ENCODE data around the gene CDS2.
A peak's percentile ranks its signal among the peaks of the same experiment; 100 is the strongest.

Gene CDS2

DNA sequence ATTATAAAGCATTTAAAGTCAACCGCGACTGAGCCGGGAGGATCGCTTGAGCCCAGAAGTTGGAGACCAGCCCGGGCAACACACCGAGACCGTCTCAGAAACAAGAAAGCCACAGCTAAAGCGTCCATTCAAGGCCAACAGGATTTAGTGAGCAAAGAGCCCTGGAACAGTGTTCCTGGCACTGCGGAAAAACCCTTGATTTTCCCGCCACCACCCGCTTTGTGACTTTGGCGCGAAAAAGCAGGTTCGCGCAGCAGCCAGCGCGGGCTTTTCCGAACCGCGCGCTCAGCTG lies 7.7 kb upstream of the CDS2 start:
- peak overlapping the region; percentile 80 for H3K4me3 ChIP-seq (ENCODE audit: extremely low read depth, insufficient read depth, low read length, poor library complexity, severe bottlenecking)
- no peaks in the 10 kb centered on the region for H3K9me3 ChIP-seq (ENCODE audit: control insufficient read depth, low read length)
- H3K4me1 ChIP-seq (ENCODE audit: control insufficient read depth, insufficient read depth, low read length, poor library complexity, severe bottlenecking): no peaks in the 10 kb centered on the region
- peaks cover 43% of the 10 kb centered on the region for H3K36me3 ChIP-seq (ENCODE audit: control insufficient read depth, insufficient read depth, low read length)
- peak overlapping the region; percentile 31 for H3K27ac ChIP-seq (ENCODE audit: low read depth, low read length, severe bottlenecking)
- 0 to 2% methylated on average over 15 to 21 of the region's 21 CpGs for WGBS, 2 experiments (ENCODE audit: insufficient coverage in 2 of 2)

DNA sequence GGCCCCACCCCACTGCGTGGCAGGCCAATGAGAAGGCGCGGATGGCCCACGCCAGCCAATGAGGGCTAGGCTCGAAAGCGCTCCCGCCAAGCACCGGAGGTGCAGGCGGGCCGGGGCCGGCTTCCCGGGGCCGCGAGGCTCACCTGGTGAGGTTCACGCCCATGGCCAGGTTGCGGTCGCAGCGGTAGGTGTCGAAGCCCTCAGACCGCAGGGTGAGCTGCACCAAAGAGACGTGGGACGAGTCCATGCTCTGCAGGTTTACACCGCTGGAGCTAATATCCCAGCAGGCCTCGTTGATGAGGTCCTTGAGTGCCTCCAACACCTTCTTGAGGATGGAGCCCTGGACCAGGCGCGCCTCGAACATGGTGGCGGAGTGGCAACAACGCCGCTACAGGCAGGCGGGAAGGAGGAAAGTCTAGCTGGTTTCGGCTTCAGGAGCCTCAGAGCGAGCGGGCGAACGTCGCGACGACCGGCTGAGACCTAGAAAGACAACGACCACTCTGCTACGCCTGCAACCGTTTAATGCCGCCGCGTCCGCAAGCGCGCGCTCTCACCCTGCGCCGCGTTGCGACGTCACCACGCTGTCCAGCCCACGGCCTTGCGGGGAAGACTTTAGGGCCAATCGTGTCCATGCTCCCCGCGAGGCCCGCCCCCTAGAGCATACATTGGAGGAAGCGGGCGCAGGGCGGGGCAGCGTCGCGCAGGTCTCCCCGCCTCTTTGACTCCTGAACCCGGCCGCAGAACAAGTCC lies 7.2 kb upstream of the CDS2 start, which contains the start of gene PCNA:
TSS of gene PCNA (minus strand) at position 524 of the 750 bp plus-strand sequence. CDS start at position 364, 160 bp downstream.
- WGBS, 2 experiments (ENCODE audit: insufficient coverage in 2 of 2): 0% methylated on average over 70 of the region's 71 CpGs
- H3K36me3 ChIP-seq (ENCODE audit: control insufficient read depth, insufficient read depth, low read length): peaks cover 38% of the 10 kb centered on the region
- no peaks in the 10 kb centered on the region for H3K4me1 ChIP-seq (ENCODE audit: control insufficient read depth, insufficient read depth, low read length, poor library complexity, severe bottlenecking)
- H3K9me3 ChIP-seq (ENCODE audit: control insufficient read depth, low read length): no peaks in the 10 kb centered on the region
- H3K27ac ChIP-seq (ENCODE audit: low read depth, low read length, severe bottlenecking): peak within 1 kb of the TSS; percentile 80
- H3K4me3 ChIP-seq (ENCODE audit: extremely low read depth, insufficient read depth, low read length, poor library complexity, severe bottlenecking): peak within 1 kb of the TSS; percentile 80

- Histone ChIP-seq H3K4me3 (ENCODE audit: extremely low read depth, insufficient read depth, low read length, poor library complexity, severe bottlenecking) (peak overlapping the region; percentile 80), H3K27ac (ENCODE audit: low read depth, low read length, severe bottlenecking) (peak overlapping the region; percentile 73)
- 0 to 19% methylated on average over 6 of the region's 9 CpGs for WGBS, 2 experiments (ENCODE audit: insufficient coverage in 2 of 2)
Observed at GRCh38 chr20:5120185-5120476, 6.7 kb upstream of the CDS2 start.

DNA sequence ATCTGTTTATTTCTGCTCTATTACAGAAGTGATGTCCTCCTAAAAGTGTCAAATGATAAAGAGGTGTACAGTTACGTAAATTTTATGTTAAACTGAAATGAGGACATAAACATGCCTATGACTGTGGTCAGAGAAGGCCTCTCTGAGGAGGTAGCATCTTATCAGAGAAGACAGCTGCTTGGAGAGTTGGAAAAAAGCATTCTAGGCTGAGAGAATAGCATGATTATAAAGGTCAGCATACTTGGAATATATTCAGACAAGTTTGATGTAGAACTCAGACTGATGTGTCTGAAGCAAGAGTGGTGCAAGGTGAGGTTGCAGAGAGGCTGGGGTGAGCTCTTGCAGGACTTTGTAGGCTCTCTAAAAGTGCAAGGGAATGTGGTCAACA lies 3.9 kb upstream of the CDS2 start:
- peaks cover 2% of the 10 kb centered on the region for H3K4me1 ChIP-seq (ENCODE audit: control insufficient read depth, insufficient read depth, low read length, poor library complexity, severe bottlenecking)
- no peak overlapping the region for H3K4me3 ChIP-seq (ENCODE audit: extremely low read depth, insufficient read depth, low read length, poor library complexity, severe bottlenecking)
- 78 to 100% methylated on average over 1 of the region's 1 CpG for WGBS, 2 experiments (ENCODE audit: insufficient coverage in 2 of 2)
- H3K9me3 ChIP-seq (ENCODE audit: control insufficient read depth, low read length): no peaks in the 10 kb centered on the region
- no peak overlapping the region for H3K27ac ChIP-seq (ENCODE audit: low read depth, low read length, severe bottlenecking)
- H3K36me3 ChIP-seq (ENCODE audit: control insufficient read depth, insufficient read depth, low read length): peaks cover 6% of the 10 kb centered on the region

More at GRCh38 chr20:5120185-5120476, 6.7 kb upstream of the CDS2 start:
- Histone ChIP-seq H3K36me3 (ENCODE audit: control insufficient read depth, insufficient read depth, low read length) (peaks cover 33% of the 10 kb centered on the region), H3K9me3 (ENCODE audit: control insufficient read depth, low read length) (no peaks in the 10 kb centered on the region), H3K4me1 (ENCODE audit: control insufficient read depth, insufficient read depth, low read length, poor library complexity, severe bottlenecking) (no peaks in the 10 kb centered on the region)

GRCh38 chr20:5127204-5127858 lies 523 bp downstream of the CDS2 start:
- Histone ChIP-seq H3K9me3 (ENCODE audit: control insufficient read depth, low read length) (no peaks in the 10 kb centered on the region), H3K4me1 (ENCODE audit: control insufficient read depth, insufficient read depth, low read length, poor library complexity, severe bottlenecking) (peaks cover 7% of the 10 kb centered on the region), H3K36me3 (ENCODE audit: control insufficient read depth, insufficient read depth, low read length) (peaks cover 22% of the 10 kb centered on the region), H3K27ac (ENCODE audit: low read depth, low read length, severe bottlenecking) (peak overlapping the region; percentile 77), H3K4me3 (ENCODE audit: extremely low read depth, insufficient read depth, low read length, poor library complexity, severe bottlenecking) (peak overlapping the region; percentile 93)
- WGBS, 2 experiments (ENCODE audit: insufficient coverage in 2 of 2): 0% methylated on average over 32 to 33 of the region's 44 CpGs

- Histone ChIP-seq H3K4me3 (ENCODE audit: extremely low read depth, insufficient read depth, low read length, poor library complexity, severe bottlenecking) (peak overlapping the region; percentile 93), H3K9me3 (ENCODE audit: control insufficient read depth, low read length) (no peaks in the 10 kb centered on the region), H3K27ac (ENCODE audit: low read depth, low read length, severe bottlenecking) (peak overlapping the region; percentile 77), H3K4me1 (ENCODE audit: control insufficient read depth, insufficient read depth, low read length, poor library complexity, severe bottlenecking) (peaks cover 7% of the 10 kb centered on the region), H3K36me3 (ENCODE audit: control insufficient read depth, insufficient read depth, low read length) (peaks cover 24% of the 10 kb centered on the region)
- 61 to 63% methylated on average over 4 to 6 of the region's 6 CpGs for WGBS, 2 experiments (ENCODE audit: insufficient coverage in 2 of 2)
Observed at GRCh38 chr20:5127859-5128424, 1.1 kb downstream of the CDS2 start.

DNA sequence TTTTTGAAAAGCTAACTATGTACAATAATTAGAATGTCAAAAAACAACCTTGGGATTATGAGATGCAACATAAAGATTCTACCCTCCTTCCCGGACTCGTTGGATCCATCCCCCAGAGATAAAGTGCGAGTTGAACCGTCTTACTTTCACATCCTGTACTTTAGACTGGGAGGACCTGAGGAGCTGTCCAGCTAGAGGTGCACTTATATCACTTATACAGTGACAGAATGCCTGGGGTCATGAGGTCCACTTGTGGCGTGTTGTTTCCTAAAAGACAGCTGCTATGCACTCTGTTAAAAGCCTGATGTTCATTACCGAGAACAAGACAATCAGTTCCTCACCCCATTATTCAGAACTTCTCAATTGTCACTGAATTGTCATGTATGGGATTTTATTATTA lies 2.1 kb downstream of the CDS2 start:
- Histone ChIP-seq H3K4me1 (ENCODE audit: control insufficient read depth, insufficient read depth, low read length, poor library complexity, severe bottlenecking) (peaks cover 7% of the 10 kb centered on the region), H3K9me3 (ENCODE audit: control insufficient read depth, low read length) (no peaks in the 10 kb centered on the region), H3K36me3 (ENCODE audit: control insufficient read depth, insufficient read depth, low read length) (peaks cover 25% of the 10 kb centered on the region), H3K27ac (ENCODE audit: low read depth, low read length, severe bottlenecking) (no peak overlapping the region), H3K4me3 (ENCODE audit: extremely low read depth, insufficient read depth, low read length, poor library complexity, severe bottlenecking) (no peak overlapping the region)
- 90 to 100% methylated on average over 2 to 5 of the region's 6 CpGs for WGBS, 2 experiments (ENCODE audit: insufficient coverage in 2 of 2)

DNA sequence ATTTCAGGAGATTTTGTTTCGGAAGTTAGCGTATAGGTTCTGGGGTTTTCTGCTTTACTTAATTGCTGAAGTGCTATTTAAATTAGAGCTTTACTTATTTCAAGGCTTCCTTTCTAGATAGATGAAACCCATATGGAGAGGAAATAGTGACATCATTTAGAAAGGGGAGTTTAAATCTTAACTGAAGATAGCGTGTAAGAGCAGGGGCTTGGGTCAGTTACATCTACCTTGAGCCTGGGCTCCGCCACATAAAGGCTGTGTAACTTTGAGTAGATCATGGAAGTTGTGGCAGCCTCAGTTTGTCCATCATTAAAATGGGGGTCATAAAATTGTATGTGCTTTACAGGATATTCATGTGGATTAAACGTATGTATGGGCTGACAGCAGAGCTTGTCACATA lies 4.7 kb downstream of the CDS2 start:
- WGBS, 2 experiments (ENCODE audit: insufficient coverage in 2 of 2): 91 to 100% methylated on average over 2 to 4 of the region's 5 CpGs
- Histone ChIP-seq H3K4me3 (ENCODE audit: extremely low read depth, insufficient read depth, low read length, poor library complexity, severe bottlenecking) (no peak overlapping the region), H3K9me3 (ENCODE audit: control insufficient read depth, low read length) (no peaks in the 10 kb centered on the region), H3K27ac (ENCODE audit: low read depth, low read length, severe bottlenecking) (no peak overlapping the region), H3K36me3 (ENCODE audit: control insufficient read depth, insufficient read depth, low read length) (peaks cover 39% of the 10 kb centered on the region), H3K4me1 (ENCODE audit: control insufficient read depth, insufficient read depth, low read length, poor library complexity, severe bottlenecking) (peaks cover 7% of the 10 kb centered on the region)

- WGBS, 2 experiments (ENCODE audit: insufficient coverage in 2 of 2): 100% methylated on average over 1 to 3 of the region's 6 CpGs
- H3K27ac ChIP-seq (ENCODE audit: low read depth, low read length, severe bottlenecking): no peak overlapping the region
- H3K36me3 ChIP-seq (ENCODE audit: control insufficient read depth, insufficient read depth, low read length): peaks cover 35% of the 10 kb centered on the region
- no peak overlapping the region for H3K4me3 ChIP-seq (ENCODE audit: extremely low read depth, insufficient read depth, low read length, poor library complexity, severe bottlenecking)
- no peaks in the 10 kb centered on the region for H3K9me3 ChIP-seq (ENCODE audit: control insufficient read depth, low read length)
- no peaks in the 10 kb centered on the region for H3K4me1 ChIP-seq (ENCODE audit: control insufficient read depth, insufficient read depth, low read length, poor library complexity, severe bottlenecking)
Observed at GRCh38 chr20:5133998-5134397, 7.2 kb downstream of the CDS2 start.

DNA sequence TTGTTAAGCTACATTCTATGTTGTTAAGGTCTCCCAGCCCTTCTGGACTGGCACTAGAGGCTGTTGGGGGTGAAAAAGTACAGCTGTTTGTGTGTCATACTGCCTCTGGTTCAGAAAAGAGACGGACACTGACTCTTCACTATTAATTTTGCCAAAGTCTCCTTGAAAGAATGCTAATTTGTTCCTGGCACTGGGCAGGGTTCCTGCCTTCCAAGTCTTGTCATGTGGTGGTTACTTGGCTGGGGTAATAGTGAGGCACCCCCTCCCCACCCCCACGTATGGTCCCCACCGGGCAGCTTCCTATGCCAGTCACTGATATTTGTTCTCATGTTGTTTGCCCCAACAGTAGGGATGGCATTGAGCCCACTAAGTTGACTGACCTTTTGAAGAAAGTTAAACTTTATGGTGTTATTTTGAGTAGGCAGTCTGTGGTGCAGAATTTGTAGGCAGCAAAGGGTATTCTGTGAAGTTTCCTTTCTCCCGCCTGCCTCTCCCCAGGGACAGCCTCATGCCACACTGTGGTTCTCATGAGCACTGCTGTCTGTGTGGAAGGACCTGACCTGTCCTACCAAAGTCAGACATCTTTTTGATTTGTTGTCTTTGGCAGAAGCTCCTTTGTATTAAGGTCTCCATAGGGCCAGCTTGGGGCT lies 8.7 kb downstream of the CDS2 start:
- 100% methylated on average over 1 of the region's 4 CpGs; no CpG with 5 or more reads in 1 of the 2 experiments for WGBS, 2 experiments (ENCODE audit: insufficient coverage in 2 of 2)
- Histone ChIP-seq H3K36me3 (ENCODE audit: control insufficient read depth, insufficient read depth, low read length) (peaks cover 20% of the 10 kb centered on the region), H3K4me1 (ENCODE audit: control insufficient read depth, insufficient read depth, low read length, poor library complexity, severe bottlenecking) (no peaks in the 10 kb centered on the region), H3K9me3 (ENCODE audit: control insufficient read depth, low read length) (no peaks in the 10 kb centered on the region), H3K27ac (ENCODE audit: low read depth, low read length, severe bottlenecking) (peak overlapping the region; percentile 57), H3K4me3 (ENCODE audit: extremely low read depth, insufficient read depth, low read length, poor library complexity, severe bottlenecking) (no peak overlapping the region)
